ENCODE results near the gene LY6G6C.

- TF ChIP-seq CTCF (conservative IDR thresholded peaks at IDR 0.05; ENCODE audit: low read depth in 2 of 2) = no peak
- no peak for TF ChIP-seq EZH2 (IDR thresholded peaks at IDR 0.05; ENCODE audit: low read depth, unreplicated experiment)
- no peak for TF ChIP-seq REST (IDR thresholded peaks at IDR 0.05; ENCODE audit: unreplicated experiment)
These were observed 38.0 kb downstream of the LY6G6C start for GRCh38 chr6:31683591-31683990.
